Astrocyte of the cerebellum (primary cell): ENCODE measurements around the gene TTC16.

Experiments
- DNase-seq: peaks from one replicate; pipeline ENCODE4 v3.0.0-alpha.2; 2011; ENCODE audit warnings: low read depth
- H3K4me3 ChIP-seq: 2 replicates; pipeline ENCODE4 v1.5.1; 2011; ENCODE audit warnings: mild to moderate bottlenecking, low read depth, low read length, moderate library complexity
- CTCF ChIP-seq: IDR thresholded peaks from 2 replicates; pipeline ENCODE4 v1.5.1; 2012; ENCODE audit warnings: low read length, low read depth, moderate library complexity, mild to moderate bottlenecking; ENCODE audit errors: missing control alignments
- in situ Hi-C: cut with HindIII; loops from 2 replicates; pipeline ENCODE4 v1.10.0; 2017; ENCODE audit warnings: low sequenced_read_pairs

TTC16 gene

GRCh38 chr9:127689329-127690000 lies 26.4 kb upstream of the TTC16 start:
- H3K4me3 ChIP-seq: no peak overlapping the region
- no peak for TF ChIP-seq CTCF
- in situ Hi-C loops: loop anchor here (5.0 kb wide), 1 partner anchor 37 kb away; no protein-coding TSS in a partner anchor
- no peak for DNase-seq

GRCh38 chr9:127690735-127691134 lies 25.1 kb upstream of the TTC16 start:
- in situ Hi-C loops: no loop called here

GRCh38 chr9:127692071-127692470 lies 23.8 kb upstream of the TTC16 start:
- in situ Hi-C loops: no loop called here
- DNase-seq: no peak
- no peak overlapping the region for H3K4me3 ChIP-seq
- no peak for TF ChIP-seq CTCF

More at GRCh38 chr9:127690735-127691134, 25.1 kb upstream of the TTC16 start:
- H3K4me3 ChIP-seq: no peak overlapping the region
- no peak for TF ChIP-seq CTCF
- no peak for DNase-seq

- no peak for TF ChIP-seq CTCF
- in situ Hi-C loops: no loop called here
- DNase-seq: no peak
- H3K4me3 ChIP-seq: no peak overlapping the region
These were observed 22.7 kb upstream of the TTC16 start for GRCh38 chr9:127693143-127693542.

GRCh38 chr9:127693697-127694096 lies 22.2 kb upstream of the TTC16 start:
- TF ChIP-seq CTCF: no peak
- in situ Hi-C loops: no loop called here
- H3K4me3 ChIP-seq: no peak overlapping the region
- DNase-seq: no peak

- TF ChIP-seq CTCF: no peak
- H3K4me3 ChIP-seq: no peak overlapping the region
- no peak for DNase-seq
- in situ Hi-C loops: no loop called here
These were observed 20.8 kb upstream of the TTC16 start for GRCh38 chr9:127694890-127695720.
